Astrocyte (in vitro differentiated cells and primary cell): ENCODE data around the gene PI16. TPM values are rescaled to one million over a fixed set of nuclear protein-coding genes. Genes with fewer than 3 reads are reported as not detected.

ENCODE experiments used
- DNase-seq: peaks from one replicate; pipeline ENCODE4 v3.0.0-alpha.2; 2010; ENCODE audit warnings: low read depth
- FAIRE-seq: peaks from 2 replicates; lab custom pipeline; 2011; peaks lifted over from hg19 to GRCh38; lab: Jason Lieb, UNC
- H2AFZ ChIP-seq: 2 replicates; pipeline ENCODE4 v1.6.0; 2012; ENCODE audit warnings: low read depth, low read length, inconsistent platforms
- H3K27ac ChIP-seq: 2 replicates; pipeline ENCODE4 v1.5.1; 2011; ENCODE audit warnings: low read depth, low read length, inconsistent platforms
- H3K27me3 ChIP-seq: 2 replicates; pipeline ENCODE4 v1.6.0; 2011; ENCODE audit warnings: low read length, inconsistent platforms; ENCODE audit not compliant: insufficient read depth
- H3K36me3 ChIP-seq: 2 replicates; pipeline ENCODE4 v1.5.1; 2011; ENCODE audit warnings: low read length, inconsistent platforms; ENCODE audit not compliant: insufficient read depth
- H3K4me1 ChIP-seq: 2 replicates; pipeline ENCODE4 v1.5.1; 2011; ENCODE audit warnings: low read length, inconsistent platforms; ENCODE audit not compliant: insufficient read depth
- H3K4me2 ChIP-seq: 2 replicates; pipeline ENCODE4 v1.6.0; 2012; ENCODE audit warnings: low read length, inconsistent platforms
- H3K4me3 ChIP-seq: 2 replicates; pipeline ENCODE4 v1.5.1; 2011; ENCODE audit warnings: low read depth, mild to moderate bottlenecking, low read length, inconsistent platforms; ENCODE audit not compliant: insufficient read depth
- H3K79me2 ChIP-seq: 2 replicates; pipeline ENCODE4 v1.6.0; 2012; ENCODE audit warnings: mild to moderate bottlenecking, low read length, inconsistent platforms; ENCODE audit not compliant: insufficient read depth
- H3K9ac ChIP-seq: 2 replicates; pipeline ENCODE4 v1.6.0; 2012; ENCODE audit warnings: mild to moderate bottlenecking, low read length, inconsistent platforms
- H3K9me3 ChIP-seq: 2 replicates; pipeline ENCODE4 v1.5.1; 2012; ENCODE audit warnings: low read depth, mild to moderate bottlenecking, low read length, inconsistent platforms; ENCODE audit not compliant: insufficient read depth
- H4K20me1 ChIP-seq: 2 replicates; pipeline ENCODE4 v1.6.0; 2012; ENCODE audit warnings: low read length, inconsistent platforms; ENCODE audit not compliant: insufficient read depth
- H3K27ac Mint-ChIP-seq: one replicate; pipeline ENCODE4 v1.8.0; 2021; ENCODE audit warnings: mild to moderate bottlenecking, mixed read lengths; ENCODE audit not compliant: unreplicated experiment
- H3K27me3 Mint-ChIP-seq: one replicate; pipeline ENCODE4 v1.8.0; 2021; ENCODE audit warnings: low read depth, mixed read lengths; ENCODE audit not compliant: unreplicated experiment
- H3K36me3 Mint-ChIP-seq: one replicate; pipeline ENCODE4 v1.8.0; 2021; ENCODE audit warnings: low read depth, mixed read lengths; ENCODE audit not compliant: unreplicated experiment
- H3K4me1 Mint-ChIP-seq: one replicate; pipeline ENCODE4 v1.8.0; 2021; ENCODE audit warnings: low read depth, mixed read lengths; ENCODE audit not compliant: unreplicated experiment
- H3K4me3 Mint-ChIP-seq: one replicate; pipeline ENCODE4 v1.8.0; 2021; ENCODE audit warnings: mild to moderate bottlenecking, moderate library complexity, mixed read lengths; ENCODE audit not compliant: unreplicated experiment
- H3K9me3 Mint-ChIP-seq: one replicate; pipeline ENCODE4 v1.8.0; 2021; ENCODE audit warnings: mild to moderate bottlenecking, mixed read lengths; ENCODE audit not compliant: unreplicated experiment
- EZH2 ChIP-seq: IDR thresholded peaks from 2 replicates; pipeline ENCODE4 v1.6.1; 2012; ENCODE audit warnings: mild to moderate bottlenecking, low read length, inconsistent platforms; ENCODE audit not compliant: insufficient read depth
- total RNA-seq: library from RNA; stranded (reverse); gene quantifications from 2 replicates; pipeline ENCODE4 v1.2.1, GENCODE V29; 2021
- TF ChIP-seq, protein P1 (sequence below): IDR thresholded peaks from 2 replicates; pipeline ENCODE4 v1.5.1; 2011; ENCODE audit warnings: low read depth, mild to moderate bottlenecking, inconsistent platforms, low read length, moderate library complexity; ENCODE audit not compliant: insufficient read depth

Gene PI16
- total RNA-seq, 1 donor from 2014 or later = not detected

DNA sequence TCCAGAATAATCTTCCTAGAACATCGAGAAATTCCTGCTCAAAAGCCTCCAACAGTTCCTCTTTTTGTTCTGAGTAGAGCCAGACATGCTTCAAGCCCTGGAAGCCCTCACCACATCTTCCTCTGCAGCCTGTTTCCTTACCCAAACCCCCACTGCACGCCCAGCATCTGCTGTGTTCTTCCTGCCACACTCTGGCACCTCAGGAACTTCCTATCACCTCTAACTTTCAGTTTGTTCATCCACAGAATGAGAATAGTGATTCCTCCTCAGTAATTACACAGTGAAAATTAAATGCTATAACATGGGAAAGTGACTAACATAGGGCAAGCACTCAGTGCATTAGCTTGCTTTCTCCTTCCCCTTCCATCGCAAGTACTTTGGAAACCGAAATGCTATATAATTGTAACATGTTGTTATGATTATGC is 42.5 kb upstream of the PI16 start:
- peaks cover 64% of the 10 kb centered on the region for H4K20me1 ChIP-seq
- no peaks in the 10 kb centered on the region for H3K79me2 ChIP-seq
- Mint-ChIP-seq H3K27me3 (no peaks in the 10 kb centered on the region), H3K4me1 (peaks cover 53% of the 10 kb centered on the region), H3K4me3 (no peak overlapping the region), H3K9me3 (no peaks in the 10 kb centered on the region), H3K27ac (peak overlapping the region; percentile 51), H3K36me3 (peaks cover 12% of the 10 kb centered on the region)
- peaks cover 4% of the 10 kb centered on the region for H3K36me3 ChIP-seq
- H3K27ac ChIP-seq = no peak overlapping the region
- no peak for TF ChIP-seq EZH2
- TF ChIP-seq, protein P1, sequence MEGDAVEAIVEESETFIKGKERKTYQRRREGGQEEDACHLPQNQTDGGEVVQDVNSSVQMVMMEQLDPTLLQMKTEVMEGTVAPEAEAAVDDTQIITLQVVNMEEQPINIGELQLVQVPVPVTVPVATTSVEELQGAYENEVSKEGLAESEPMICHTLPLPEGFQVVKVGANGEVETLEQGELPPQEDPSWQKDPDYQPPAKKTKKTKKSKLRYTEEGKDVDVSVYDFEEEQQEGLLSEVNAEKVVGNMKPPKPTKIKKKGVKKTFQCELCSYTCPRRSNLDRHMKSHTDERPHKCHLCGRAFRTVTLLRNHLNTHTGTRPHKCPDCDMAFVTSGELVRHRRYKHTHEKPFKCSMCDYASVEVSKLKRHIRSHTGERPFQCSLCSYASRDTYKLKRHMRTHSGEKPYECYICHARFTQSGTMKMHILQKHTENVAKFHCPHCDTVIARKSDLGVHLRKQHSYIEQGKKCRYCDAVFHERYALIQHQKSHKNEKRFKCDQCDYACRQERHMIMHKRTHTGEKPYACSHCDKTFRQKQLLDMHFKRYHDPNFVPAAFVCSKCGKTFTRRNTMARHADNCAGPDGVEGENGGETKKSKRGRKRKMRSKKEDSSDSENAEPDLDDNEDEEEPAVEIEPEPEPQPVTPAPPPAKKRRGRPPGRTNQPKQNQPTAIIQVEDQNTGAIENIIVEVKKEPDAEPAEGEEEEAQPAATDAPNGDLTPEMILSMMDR = no peak
- no peaks in the 10 kb centered on the region for H3K27me3 ChIP-seq
- H3K4me2 ChIP-seq = peak overlapping the region; percentile 55
- FAIRE-seq = no peak
- DNase-seq = no peak
- H3K9me3 ChIP-seq = no peaks in the 10 kb centered on the region
- H3K4me1 ChIP-seq = peaks cover 25% of the 10 kb centered on the region
- no peak overlapping the region for H3K9ac ChIP-seq
- H2AFZ ChIP-seq = no peak overlapping the region
- no peak overlapping the region for H3K4me3 ChIP-seq

DNA sequence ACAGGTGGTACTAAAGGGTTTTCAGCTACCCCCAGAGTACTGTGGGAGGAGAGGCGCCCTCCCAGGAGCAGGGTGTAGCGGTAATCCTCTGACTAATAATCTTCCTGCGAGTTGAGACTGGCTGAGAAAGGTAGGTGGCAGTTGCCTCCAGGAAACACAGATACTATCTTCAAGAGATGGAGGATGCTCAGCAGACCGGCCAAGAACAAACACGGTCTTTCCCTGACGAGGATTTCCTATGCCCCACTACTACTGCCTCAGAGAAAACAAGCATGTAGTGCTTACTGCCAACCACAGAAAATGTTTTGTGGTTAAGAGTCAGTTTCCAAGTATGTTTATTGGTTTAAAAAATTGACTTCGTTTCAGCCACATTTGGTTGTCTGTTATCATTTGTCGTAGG is 42.0 kb upstream of the PI16 start:
- DNase-seq = peak; percentile 90
- Mint-ChIP-seq H3K27ac (peak overlapping the region; percentile 51), H3K36me3 (peaks cover 12% of the 10 kb centered on the region), H3K4me3 (peak overlapping the region; percentile 37), H3K27me3 (no peaks in the 10 kb centered on the region), H3K4me1 (peaks cover 54% of the 10 kb centered on the region), H3K9me3 (no peaks in the 10 kb centered on the region)
- Histone ChIP-seq H3K9me3 (no peaks in the 10 kb centered on the region), H3K36me3 (peaks cover 4% of the 10 kb centered on the region), H3K4me1 (peaks cover 22% of the 10 kb centered on the region), H3K27me3 (no peaks in the 10 kb centered on the region), H2AFZ (no peak overlapping the region), H3K9ac (no peak overlapping the region), H3K4me2 (peak overlapping the region; percentile 55), H3K4me3 (no peak overlapping the region), H3K27ac (no peak overlapping the region), H4K20me1 (peaks cover 60% of the 10 kb centered on the region), H3K79me2 (no peaks in the 10 kb centered on the region)
- TF ChIP-seq, protein P1 = no peak
- no peak for TF ChIP-seq EZH2
- peak; percentile 88 for FAIRE-seq

DNA sequence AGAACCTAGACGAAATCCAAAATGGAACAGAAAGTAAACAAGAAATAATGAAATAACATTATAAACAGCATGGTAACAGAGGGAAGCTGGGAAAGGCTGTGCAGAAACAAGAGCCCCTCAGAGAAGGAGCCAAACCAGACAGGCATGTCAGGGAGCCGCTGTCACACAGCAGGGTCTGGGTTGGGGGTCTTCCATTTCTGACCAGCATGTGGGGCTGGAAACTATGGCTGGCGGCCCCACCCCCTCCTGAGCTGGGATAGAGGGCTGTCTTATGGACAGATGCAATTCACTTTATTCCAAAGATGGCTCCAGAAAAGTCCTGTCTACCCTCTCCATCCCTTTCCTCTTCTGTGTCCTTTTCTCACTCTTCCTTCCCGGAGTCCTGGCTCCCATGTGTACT is 41.5 kb upstream of the PI16 start:
- Mint-ChIP-seq H3K36me3 (peaks cover 12% of the 10 kb centered on the region), H3K27ac (peak overlapping the region; percentile 38), H3K4me3 (no peak overlapping the region), H3K27me3 (no peaks in the 10 kb centered on the region), H3K9me3 (no peaks in the 10 kb centered on the region), H3K4me1 (peaks cover 49% of the 10 kb centered on the region)
- H3K9me3 ChIP-seq = no peaks in the 10 kb centered on the region
- H2AFZ ChIP-seq = no peak overlapping the region
- no peaks in the 10 kb centered on the region for H3K79me2 ChIP-seq
- no peak for FAIRE-seq
- H3K4me2 ChIP-seq = peak overlapping the region; percentile 55
- no peak for TF ChIP-seq EZH2
- TF ChIP-seq, protein P1 = no peak
- DNase-seq = no peak
- no peak overlapping the region for H3K4me3 ChIP-seq
- H3K36me3 ChIP-seq = peaks cover 4% of the 10 kb centered on the region
- H4K20me1 ChIP-seq = peaks cover 55% of the 10 kb centered on the region
- H3K27me3 ChIP-seq = no peaks in the 10 kb centered on the region
- H3K4me1 ChIP-seq = peaks cover 20% of the 10 kb centered on the region
- H3K9ac ChIP-seq = no peak overlapping the region
- no peak overlapping the region for H3K27ac ChIP-seq
